H54 (cell line): Measurements from ENCODE around the gene TTPAL.

Experiments
- DNase-seq: peaks from one replicate; pipeline ENCODE4 v3.0.0; 2011; ENCODE audit warnings: low spot score, mixed read lengths; ENCODE audit not compliant: insufficient read length
- FAIRE-seq: peaks from 3 replicates; lab custom pipeline; 2011; peaks lifted over from hg19 to GRCh38; lab: Jason Lieb, UNC
- POLR2A ChIP-seq: IDR thresholded peaks from 2 replicates; pipeline ENCODE4 v1.6.1; 2011; ENCODE audit warnings: low read depth, mild to moderate bottlenecking, low read length

Gene TTPAL

GRCh38 chr20:44475694-44476560 lies at the start of gene TTPAL:
TTPAL (plus strand) TSS chr20:44475874; CDS start chr20:44480000, 4,126 bp downstream.
- TF ChIP-seq POLR2A, result peak; percentile 99
- FAIRE-seq, result no peak
- DNase-seq, result peak; percentile 94

GRCh38 chr20:44425923-44426322 lies 49.8 kb upstream of the TTPAL start:
- no peak for FAIRE-seq
- DNase-seq, result no peak
- TF ChIP-seq POLR2A, result no peak

DNA sequence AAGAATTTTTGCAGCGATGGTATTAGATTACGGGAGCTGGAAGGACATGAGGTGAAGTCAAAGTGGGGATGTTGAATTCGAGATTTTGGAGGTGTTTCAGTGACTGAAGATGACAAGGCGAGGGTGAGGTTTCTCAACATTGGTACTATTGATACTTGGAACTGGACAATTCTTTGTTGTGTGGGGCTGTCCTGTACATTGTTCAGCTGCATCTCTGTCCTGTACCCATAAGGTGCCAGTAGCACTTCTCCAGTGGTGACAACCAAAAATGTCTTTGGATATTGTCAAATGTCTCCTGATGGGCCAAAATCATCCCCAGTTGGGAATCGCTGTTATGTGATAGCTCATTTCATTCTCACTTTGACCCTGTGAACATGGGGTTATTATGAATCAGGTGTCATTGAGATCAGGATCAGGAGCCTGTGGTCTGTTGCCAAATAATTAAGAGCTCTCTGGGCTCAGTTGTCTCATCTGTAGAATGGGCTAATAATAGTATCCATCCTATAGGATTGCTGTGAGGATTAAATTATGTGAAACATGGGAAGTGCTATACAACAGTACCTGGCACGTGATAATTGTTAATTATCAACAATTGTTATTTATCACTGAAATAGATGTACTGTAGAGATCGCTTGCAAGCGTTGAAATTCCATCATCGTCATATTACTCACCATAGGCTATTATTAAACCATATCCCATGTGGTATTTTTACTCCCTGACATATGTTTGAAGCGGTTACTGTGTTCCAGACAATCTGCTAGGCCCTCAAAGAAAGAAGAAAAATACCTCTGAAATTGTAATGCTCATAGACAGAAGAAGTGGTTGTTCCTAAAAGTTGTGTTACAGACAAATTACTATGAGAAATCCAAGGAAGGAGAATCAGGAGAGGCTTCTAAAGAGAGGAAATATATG lies 48.5 kb upstream of the TTPAL start:
- TF ChIP-seq POLR2A, result no peak
- no peak for DNase-seq
- no peak for FAIRE-seq

DNA sequence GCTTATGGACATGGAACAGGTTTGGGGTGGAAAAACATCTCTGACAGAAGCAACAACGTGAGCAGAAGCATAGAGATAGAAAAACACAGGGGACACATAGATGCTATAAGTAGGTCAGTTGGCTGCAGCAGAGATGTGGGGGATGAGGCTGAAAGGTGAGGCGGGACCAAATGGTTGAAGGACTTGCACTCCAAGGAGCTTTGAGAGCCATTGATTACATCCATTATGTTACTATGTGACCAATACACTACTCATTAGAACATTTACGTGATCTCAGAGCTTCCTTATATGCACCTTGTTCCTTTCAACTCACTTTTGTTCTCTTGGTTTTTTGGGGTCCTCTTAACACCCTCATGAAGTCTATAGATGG lies 47.9 kb upstream of the TTPAL start:
- no peak for FAIRE-seq
- TF ChIP-seq POLR2A, result no peak
- no peak for DNase-seq

DNA sequence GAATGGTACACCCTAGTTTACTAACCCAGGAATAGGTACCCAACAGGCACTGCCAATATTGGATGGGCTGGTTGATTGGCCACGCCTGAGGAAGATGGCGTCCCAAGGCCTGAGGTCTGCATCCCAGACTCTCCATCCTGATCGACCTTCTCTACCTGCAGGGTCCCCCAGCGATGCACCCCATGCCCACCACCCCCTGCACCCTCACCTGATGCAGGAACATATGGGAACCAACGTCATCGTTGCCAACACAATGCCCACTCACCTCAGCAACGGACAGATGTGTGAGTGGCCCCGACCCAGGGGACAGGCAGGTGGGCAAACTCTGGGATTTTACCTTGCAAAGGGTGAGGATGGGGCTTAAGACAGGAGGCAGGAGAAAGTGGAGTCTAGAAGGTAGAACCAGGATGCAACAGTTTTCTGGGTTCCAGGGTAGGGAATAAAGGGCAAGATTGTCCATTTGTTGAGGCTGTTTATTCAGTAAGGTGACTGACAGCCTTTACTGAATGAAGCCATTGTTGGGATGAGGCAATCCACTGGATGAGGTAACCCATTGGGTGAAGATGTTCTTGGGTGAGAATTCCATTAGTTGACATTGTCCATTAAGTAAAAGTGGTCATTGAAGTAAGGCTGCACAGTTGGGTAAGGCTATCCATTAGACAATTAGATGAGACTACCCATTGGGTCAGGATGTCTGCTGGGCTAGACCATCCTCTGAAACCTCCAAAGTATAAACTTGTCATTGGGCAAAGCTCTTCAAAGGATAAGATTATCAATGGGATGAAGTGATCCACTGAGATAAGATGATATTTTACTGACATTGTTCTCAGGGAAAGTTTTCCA lies 47.3 kb upstream of the TTPAL start:
- DNase-seq (no peak), FAIRE-seq (no peak)
- no peak for TF ChIP-seq POLR2A

- no peak for FAIRE-seq
- TF ChIP-seq POLR2A, result no peak
- no peak for DNase-seq
Measured at GRCh38 chr20:44429017-44429339, 46.7 kb upstream of the TTPAL start.

GRCh38 chr20:44429419-44430269 lies 46.0 kb upstream of the TTPAL start:
- no peak for FAIRE-seq
- no peak for TF ChIP-seq POLR2A
- no peak for DNase-seq

DNA sequence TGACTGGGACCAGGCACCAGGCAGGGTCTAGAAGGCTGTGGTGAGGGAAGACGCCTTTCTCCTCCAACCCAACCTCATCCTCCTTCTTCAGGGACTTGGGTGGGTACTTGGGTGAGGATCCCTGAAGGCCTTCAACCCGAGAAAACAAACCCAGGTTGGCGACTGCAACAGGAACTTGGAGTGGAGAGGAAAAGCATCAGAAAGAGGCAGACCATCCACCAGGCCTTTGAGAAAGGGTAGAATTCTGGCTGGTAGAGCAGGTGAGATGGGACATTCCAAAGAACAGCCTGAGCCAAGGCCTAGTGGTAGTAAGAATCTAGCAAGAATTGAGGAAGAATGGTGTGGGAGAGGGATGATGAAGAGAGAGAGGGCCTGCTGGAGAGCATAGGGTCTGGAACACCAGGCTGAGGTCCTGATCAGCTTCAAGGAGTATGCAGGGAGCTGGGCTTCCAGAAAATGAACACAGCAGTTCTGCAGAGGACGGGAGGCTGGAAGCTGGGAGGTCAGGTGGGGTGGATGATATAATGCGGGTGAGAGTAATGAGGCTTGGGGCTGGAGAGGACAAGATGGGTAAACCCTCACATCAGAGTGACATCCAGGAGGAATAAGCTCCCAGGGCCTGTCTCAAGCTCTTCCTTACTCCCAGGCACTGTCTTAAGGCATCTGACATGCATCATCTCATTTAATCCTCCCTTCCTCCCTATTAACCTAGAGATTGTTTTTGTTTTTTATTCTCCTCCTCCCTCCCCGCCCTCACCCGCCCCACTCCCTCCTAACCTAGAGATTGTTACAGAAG lies 45.2 kb upstream of the TTPAL start:
- FAIRE-seq (no peak), DNase-seq (no peak)
- no peak for TF ChIP-seq POLR2A

DNA sequence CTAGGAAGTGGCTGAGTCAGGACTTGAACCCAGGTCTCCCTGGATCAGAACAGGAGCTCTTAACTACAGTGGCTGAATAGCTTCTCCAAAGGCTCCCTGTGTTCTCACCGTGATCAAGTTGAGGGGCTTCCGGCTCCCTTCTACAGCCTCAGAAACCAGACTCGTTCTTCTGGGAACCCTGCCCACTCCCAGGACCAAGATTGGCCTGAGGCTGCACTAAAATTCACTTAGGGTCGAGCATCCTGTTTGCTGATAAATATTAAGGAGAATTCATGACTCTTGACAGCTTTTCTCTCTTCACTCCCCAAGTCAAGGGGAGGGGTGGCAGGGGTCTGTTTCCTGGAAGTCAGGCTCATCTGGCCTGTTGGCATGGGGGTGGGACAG lies 44.6 kb upstream of the TTPAL start:
- FAIRE-seq (no peak), DNase-seq (no peak)
- no peak for TF ChIP-seq POLR2A

DNA sequence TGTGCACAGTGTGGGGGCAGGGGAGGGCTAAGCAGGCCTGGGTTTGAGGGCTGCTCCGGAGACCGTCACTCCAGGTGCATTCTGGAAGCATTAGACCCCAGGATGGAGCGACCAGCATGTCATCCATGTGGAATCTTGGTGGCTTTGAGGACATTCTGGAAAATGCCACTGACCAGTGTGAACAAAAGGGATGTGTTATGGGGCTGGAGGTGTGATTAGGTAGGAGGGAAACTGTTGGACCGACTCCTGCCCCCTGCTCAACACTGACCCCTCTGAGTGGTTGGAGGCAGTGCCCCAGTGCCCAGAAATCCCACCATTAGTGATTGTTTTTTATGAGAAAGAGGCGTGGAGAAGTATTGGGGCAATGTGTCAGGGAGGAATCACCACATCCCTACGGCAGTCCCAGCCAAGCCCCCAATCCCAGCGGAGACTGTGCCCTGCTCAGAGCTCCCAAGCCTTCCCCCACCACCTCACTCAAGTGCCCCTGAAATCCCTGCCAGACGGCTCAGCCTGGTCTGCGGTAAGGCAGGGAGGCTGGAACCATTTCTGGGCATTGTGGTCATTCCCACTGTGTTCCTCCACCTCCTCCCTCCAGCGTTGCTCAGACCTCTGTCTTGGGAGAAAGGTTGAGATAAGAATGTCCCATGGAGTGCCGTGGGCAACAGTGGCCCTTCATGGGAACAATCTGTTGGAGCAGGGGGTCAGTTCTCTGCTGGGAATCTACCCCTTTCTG lies 44.0 kb upstream of the TTPAL start:
- DNase-seq (no peak), FAIRE-seq (no peak)
- TF ChIP-seq POLR2A, result no peak
